ENCODE data around the gene GNB1L.

GNB1L gene

DNA sequence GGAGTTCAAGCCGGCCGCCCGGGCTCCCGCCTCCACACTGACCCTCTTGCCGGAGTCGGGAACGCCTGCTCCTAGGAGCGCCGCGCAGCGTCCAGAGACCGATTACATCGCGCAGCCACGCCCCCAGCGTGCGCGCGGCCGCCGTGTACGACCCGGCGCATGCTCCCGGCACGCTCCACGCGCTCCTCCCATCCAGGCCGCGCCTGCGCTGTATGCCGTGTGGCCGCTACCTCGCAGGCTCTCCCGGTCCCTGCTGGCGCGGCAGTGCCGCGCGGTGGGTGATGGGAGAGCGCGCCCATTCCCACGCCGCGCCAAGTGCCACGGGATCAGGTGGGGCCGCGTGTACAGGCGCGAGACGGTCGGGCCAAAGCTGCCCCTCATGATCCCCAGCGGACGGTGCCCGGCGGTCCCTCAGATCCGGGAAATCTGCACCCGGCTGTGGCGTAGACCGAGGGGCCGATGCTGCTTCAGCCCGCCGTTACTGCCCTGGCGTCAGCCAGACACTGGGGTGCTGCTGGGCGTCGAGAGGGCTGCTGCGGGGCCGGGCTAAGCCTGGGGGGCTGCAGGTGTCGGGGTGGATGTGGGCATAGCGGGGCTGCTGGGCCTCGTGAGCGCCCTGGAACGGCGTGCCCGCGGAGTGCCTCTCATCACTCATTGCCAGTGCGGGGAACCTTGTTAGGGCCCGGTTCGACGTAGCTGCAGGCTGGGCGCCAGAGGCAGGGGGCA is at the start of gene GNB1L, which contains the start of gene RTL10:
Gene GNB1L (minus strand): TSS at position 97 of the 726 bp plus-strand sequence. CDS start 33,519 bp downstream, outside the sequence.
Gene RTL10 (minus strand): TSS at position 97 of the 726 bp plus-strand sequence. CDS start 2,613 bp downstream, outside the sequence.
- Histone ChIP-seq H3K36me3 (ENCODE audit: insufficient read depth, insufficient read length, low read length) (peaks cover 38% of the 10 kb centered on the region), H3K4me1 (ENCODE audit: insufficient read depth, insufficient read length) (peaks cover 12% of the 10 kb centered on the region), H3K9me3 (ENCODE audit: insufficient read depth, low read length) (no peaks in the 10 kb centered on the region), H3K4me3 (ENCODE audit: insufficient read length, low read depth) (peak within 1 kb of the TSS; percentile 96), H3K9ac (ENCODE audit: insufficient read length, low read depth) (peak within 1 kb of the TSS; percentile 97), H3K27me3 (ENCODE audit: insufficient read depth, insufficient read length) (no peaks in the 10 kb centered on the region)
- TF ChIP-seq YY1 (IDR thresholded peaks at IDR 0.05; ENCODE audit: insufficient read depth, insufficient read length) (no peak), SUZ12 (IDR thresholded peaks at IDR 0.05; ENCODE audit: extremely low read depth, insufficient read depth, insufficient read length) (no peak), ZNF274 (IDR thresholded peaks at IDR 0.05; ENCODE audit: low read depth, low read length) (no peak)
- DNase-seq (ENCODE audit: low read depth, low spot score): peak; percentile 93

- Histone ChIP-seq H3K27me3 (ENCODE audit: insufficient read depth, insufficient read length) (no peaks in the 10 kb centered on the region), H3K9ac (ENCODE audit: insufficient read length, low read depth) (no peak overlapping the region), H3K36me3 (ENCODE audit: insufficient read depth, insufficient read length, low read length) (peaks cover 5% of the 10 kb centered on the region), H3K9me3 (ENCODE audit: insufficient read depth, low read length) (no peaks in the 10 kb centered on the region), H3K4me3 (ENCODE audit: insufficient read length, low read depth) (no peak overlapping the region), H3K4me1 (ENCODE audit: insufficient read depth, insufficient read length) (peaks cover 11% of the 10 kb centered on the region)
- no peak for TF ChIP-seq SUZ12 (IDR thresholded peaks at IDR 0.05; ENCODE audit: extremely low read depth, insufficient read depth, insufficient read length)
- no peak for TF ChIP-seq ZNF274 (IDR thresholded peaks at IDR 0.05; ENCODE audit: low read depth, low read length)
- TF ChIP-seq YY1 (IDR thresholded peaks at IDR 0.05; ENCODE audit: insufficient read depth, insufficient read length): no peak
- no peak for DNase-seq (ENCODE audit: low read depth, low spot score)
Measured at GRCh38 chr22:19904174-19904856, 49.6 kb upstream of the GNB1L start.

DNA sequence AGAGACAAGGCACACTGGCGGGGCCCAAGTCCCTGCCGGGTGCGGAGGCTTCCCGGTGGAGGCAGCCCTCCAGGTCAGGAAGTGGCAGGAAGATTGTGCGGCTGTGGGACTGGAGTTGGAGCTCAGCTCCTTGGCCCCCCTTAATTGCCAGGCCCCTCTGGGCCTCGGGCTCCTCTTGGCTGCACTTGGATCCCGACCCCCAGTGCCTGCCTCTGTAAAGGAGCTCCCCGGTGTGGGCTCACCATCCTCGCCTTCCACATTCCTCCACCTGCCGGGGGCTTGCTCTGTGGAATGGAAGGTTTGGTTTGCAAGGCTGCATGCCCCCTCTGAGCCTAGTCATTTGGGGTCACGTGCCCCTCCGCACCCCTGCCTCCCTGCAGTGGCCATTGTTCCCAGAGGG is 48.8 kb upstream of the GNB1L start:
- H3K4me3 ChIP-seq (ENCODE audit: insufficient read length, low read depth): no peak overlapping the region
- no peaks in the 10 kb centered on the region for H3K27me3 ChIP-seq (ENCODE audit: insufficient read depth, insufficient read length)
- no peak overlapping the region for H3K9ac ChIP-seq (ENCODE audit: insufficient read length, low read depth)
- no peaks in the 10 kb centered on the region for H3K9me3 ChIP-seq (ENCODE audit: insufficient read depth, low read length)
- peaks cover 11% of the 10 kb centered on the region for H3K4me1 ChIP-seq (ENCODE audit: insufficient read depth, insufficient read length)
- H3K36me3 ChIP-seq (ENCODE audit: insufficient read depth, insufficient read length, low read length): peaks cover 5% of the 10 kb centered on the region
- TF ChIP-seq YY1 (IDR thresholded peaks at IDR 0.05; ENCODE audit: insufficient read depth, insufficient read length) (no peak), SUZ12 (IDR thresholded peaks at IDR 0.05; ENCODE audit: extremely low read depth, insufficient read depth, insufficient read length) (no peak), ZNF274 (IDR thresholded peaks at IDR 0.05; ENCODE audit: low read depth, low read length) (no peak)
- DNase-seq (ENCODE audit: low read depth, low spot score): no peak

DNA sequence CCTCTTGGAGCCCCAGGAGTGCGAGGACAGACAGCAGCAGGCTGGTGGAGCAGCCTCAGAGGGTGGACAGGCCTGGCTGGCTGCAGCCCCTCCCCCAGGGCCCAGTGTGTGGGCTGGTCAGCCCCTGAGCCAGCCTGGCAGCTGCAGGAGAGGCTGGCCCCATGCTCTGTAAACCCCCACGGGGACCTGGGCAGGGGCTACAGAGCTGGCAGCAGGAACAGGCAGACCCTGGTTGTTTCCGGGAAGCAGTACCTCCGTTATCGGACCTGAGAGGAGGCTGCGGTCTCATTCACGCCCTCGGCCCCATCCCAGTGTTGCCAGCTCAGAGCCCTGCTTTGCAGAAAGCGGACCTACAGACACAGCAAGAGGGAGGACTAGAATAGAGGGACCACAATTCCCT is 48.4 kb upstream of the GNB1L start:
- DNase-seq (ENCODE audit: low read depth, low spot score): no peak
- no peak for TF ChIP-seq ZNF274 (IDR thresholded peaks at IDR 0.05; ENCODE audit: low read depth, low read length)
- TF ChIP-seq YY1 (IDR thresholded peaks at IDR 0.05; ENCODE audit: insufficient read depth, insufficient read length): no peak
- no peak for TF ChIP-seq SUZ12 (IDR thresholded peaks at IDR 0.05; ENCODE audit: extremely low read depth, insufficient read depth, insufficient read length)
- peaks cover 7% of the 10 kb centered on the region for H3K36me3 ChIP-seq (ENCODE audit: insufficient read depth, insufficient read length, low read length)

GRCh38 chr22:19902245-19902715 is 47.6 kb upstream of the GNB1L start:
- H3K4me1 ChIP-seq (ENCODE audit: insufficient read depth, insufficient read length): peaks cover 11% of the 10 kb centered on the region
- no peaks in the 10 kb centered on the region for H3K27me3 ChIP-seq (ENCODE audit: insufficient read depth, insufficient read length)
- H3K9ac ChIP-seq (ENCODE audit: insufficient read length, low read depth): no peak overlapping the region
- H3K9me3 ChIP-seq (ENCODE audit: insufficient read depth, low read length): no peaks in the 10 kb centered on the region
- DNase-seq (ENCODE audit: low read depth, low spot score): no peak
- peaks cover 14% of the 10 kb centered on the region for H3K36me3 ChIP-seq (ENCODE audit: insufficient read depth, insufficient read length, low read length)
- TF ChIP-seq YY1 (IDR thresholded peaks at IDR 0.05; ENCODE audit: insufficient read depth, insufficient read length): no peak
- TF ChIP-seq ZNF274 (IDR thresholded peaks at IDR 0.05; ENCODE audit: low read depth, low read length): no peak
- no peak for TF ChIP-seq SUZ12 (IDR thresholded peaks at IDR 0.05; ENCODE audit: extremely low read depth, insufficient read depth, insufficient read length)
- no peak overlapping the region for H3K4me3 ChIP-seq (ENCODE audit: insufficient read length, low read depth)

More for the DNA sequence above, 48.4 kb upstream of the GNB1L start:
- Histone ChIP-seq H3K9me3 (ENCODE audit: insufficient read depth, low read length) (no peaks in the 10 kb centered on the region), H3K4me1 (ENCODE audit: insufficient read depth, insufficient read length) (peaks cover 11% of the 10 kb centered on the region), H3K27me3 (ENCODE audit: insufficient read depth, insufficient read length) (no peaks in the 10 kb centered on the region), H3K9ac (ENCODE audit: insufficient read length, low read depth) (no peak overlapping the region), H3K4me3 (ENCODE audit: insufficient read length, low read depth) (no peak overlapping the region)

GRCh38 chr22:19901577-19902244 is 47.0 kb upstream of the GNB1L start:
- H3K36me3 ChIP-seq (ENCODE audit: insufficient read depth, insufficient read length, low read length): peaks cover 14% of the 10 kb centered on the region
- no peak overlapping the region for H3K4me3 ChIP-seq (ENCODE audit: insufficient read length, low read depth)
- H3K9ac ChIP-seq (ENCODE audit: insufficient read length, low read depth): no peak overlapping the region
- no peaks in the 10 kb centered on the region for H3K27me3 ChIP-seq (ENCODE audit: insufficient read depth, insufficient read length)
- no peak for TF ChIP-seq YY1 (IDR thresholded peaks at IDR 0.05; ENCODE audit: insufficient read depth, insufficient read length)
- no peak for TF ChIP-seq SUZ12 (IDR thresholded peaks at IDR 0.05; ENCODE audit: extremely low read depth, insufficient read depth, insufficient read length)
- TF ChIP-seq ZNF274 (IDR thresholded peaks at IDR 0.05; ENCODE audit: low read depth, low read length): no peak
- DNase-seq (ENCODE audit: low read depth, low spot score): no peak
- peaks cover 15% of the 10 kb centered on the region for H3K4me1 ChIP-seq (ENCODE audit: insufficient read depth, insufficient read length)
- no peaks in the 10 kb centered on the region for H3K9me3 ChIP-seq (ENCODE audit: insufficient read depth, low read length)

Measured in NT2/D1 (cell line).